Measurements from ENCODE around the gene VSIG8.
A peak's percentile ranks its signal among the peaks of the same experiment; 100 is the strongest.
"Not testable (repeated sequence)": the region's sequence is repeated elsewhere in the genome, so short reads cannot be mapped to it uniquely, and the experiment has no call there.

Gene VSIG8

GRCh38 chr1:159862557-159862956 is at the start of gene VSIG8:
Gene VSIG8 (minus strand): TSS chr1:159862657. CDS start chr1:159862521, 136 bp downstream.
- no peak for DNase-seq

- no peak for DNase-seq
Observed at GRCh38 chr1:159911326-159912070, 49.0 kb upstream of the VSIG8 start.

GRCh38 chr1:159908031-159908940 is 45.8 kb upstream of the VSIG8 start:
- DNase-seq: no peak

GRCh38 chr1:159906960-159907359 is 44.5 kb upstream of the VSIG8 start:
- DNase-seq: no peak

GRCh38 chr1:159904036-159904435 is 41.6 kb upstream of the VSIG8 start:
- not testable (repeated sequence) for DNase-seq

- DNase-seq: no peak
Observed at GRCh38 chr1:159902541-159902940, 40.1 kb upstream of the VSIG8 start.

- no peak for DNase-seq
Observed at GRCh38 chr1:159900755-159901360, 38.4 kb upstream of the VSIG8 start.

GRCh38 chr1:159900086-159900680 is 37.7 kb upstream of the VSIG8 start, which contains the start of gene CFAP45:
Gene CFAP45 (minus strand): TSS chr1:159900165. CDS start chr1:159900098, 67 bp downstream.
- peak; percentile 48 to 83 for DNase-seq

- not testable (repeated sequence) for DNase-seq
Observed at GRCh38 chr1:159899634-159900033, 37.2 kb upstream of the VSIG8 start.

- no peak for DNase-seq
Observed at GRCh38 chr1:159898527-159898926, 36.1 kb upstream of the VSIG8 start.

- peak in 1 of 2 donors; percentile 35 for DNase-seq
Observed at GRCh38 chr1:159897962-159898361, 35.5 kb upstream of the VSIG8 start.

GRCh38 chr1:159896546-159896930 is 34.1 kb upstream of the VSIG8 start:
- no peak for DNase-seq

- DNase-seq: no peak
Observed at GRCh38 chr1:159895836-159896545, 33.5 kb upstream of the VSIG8 start.

GRCh38 chr1:159895286-159895685 is 32.8 kb upstream of the VSIG8 start:
- no peak for DNase-seq

GRCh38 chr1:159892944-159893343 is 30.5 kb upstream of the VSIG8 start:
- DNase-seq: no peak

- peak; percentile 85 to 86 for DNase-seq
Observed at GRCh38 chr1:159891275-159892157, 29.1 kb upstream of the VSIG8 start.

- DNase-seq: no peak
Observed at GRCh38 chr1:159890390-159890789, 27.9 kb upstream of the VSIG8 start.

- peak in 1 of 2 donors; percentile 35 for DNase-seq
Observed at GRCh38 chr1:159889821-159890252, 27.4 kb upstream of the VSIG8 start.

GRCh38 chr1:159889202-159889601 is 26.7 kb upstream of the VSIG8 start:
- no peak for DNase-seq

GRCh38 chr1:159884296-159884695 is 21.8 kb upstream of the VSIG8 start:
- DNase-seq: no peak

GRCh38 chr1:159883134-159883533 is 20.7 kb upstream of the VSIG8 start:
- DNase-seq: no peak
